ENCODE results near the gene PIAS4.

Gene PIAS4

GRCh38 chr19:3977242-3978143 is 30.0 kb upstream of the PIAS4 start:
- no peak for DNase-seq (ENCODE audit: low read depth)

DNA sequence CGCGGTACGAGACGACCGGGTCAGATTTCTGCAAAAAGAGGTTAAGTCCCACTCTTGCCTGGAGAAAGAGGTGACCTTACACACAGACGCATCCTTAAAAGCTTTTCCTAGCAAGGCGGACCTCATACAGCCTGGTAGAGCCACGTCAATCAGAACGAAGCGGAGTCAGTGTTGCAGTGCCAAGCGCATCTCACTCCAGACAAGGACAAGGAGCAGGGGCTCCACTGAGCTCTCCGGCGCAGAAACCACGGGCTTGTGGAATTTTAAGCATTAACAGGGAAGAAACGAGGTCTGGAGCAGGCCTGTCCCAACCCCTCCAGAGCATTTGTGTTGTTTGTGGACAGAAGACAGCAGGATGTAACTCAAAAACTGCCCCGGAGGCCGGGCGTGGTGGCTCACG is 29.4 kb upstream of the PIAS4 start:
- no peak for DNase-seq (ENCODE audit: low read depth)

GRCh38 chr19:3979289-3979673 is 28.3 kb upstream of the PIAS4 start:
- DNase-seq (ENCODE audit: low read depth), result no peak

DNA sequence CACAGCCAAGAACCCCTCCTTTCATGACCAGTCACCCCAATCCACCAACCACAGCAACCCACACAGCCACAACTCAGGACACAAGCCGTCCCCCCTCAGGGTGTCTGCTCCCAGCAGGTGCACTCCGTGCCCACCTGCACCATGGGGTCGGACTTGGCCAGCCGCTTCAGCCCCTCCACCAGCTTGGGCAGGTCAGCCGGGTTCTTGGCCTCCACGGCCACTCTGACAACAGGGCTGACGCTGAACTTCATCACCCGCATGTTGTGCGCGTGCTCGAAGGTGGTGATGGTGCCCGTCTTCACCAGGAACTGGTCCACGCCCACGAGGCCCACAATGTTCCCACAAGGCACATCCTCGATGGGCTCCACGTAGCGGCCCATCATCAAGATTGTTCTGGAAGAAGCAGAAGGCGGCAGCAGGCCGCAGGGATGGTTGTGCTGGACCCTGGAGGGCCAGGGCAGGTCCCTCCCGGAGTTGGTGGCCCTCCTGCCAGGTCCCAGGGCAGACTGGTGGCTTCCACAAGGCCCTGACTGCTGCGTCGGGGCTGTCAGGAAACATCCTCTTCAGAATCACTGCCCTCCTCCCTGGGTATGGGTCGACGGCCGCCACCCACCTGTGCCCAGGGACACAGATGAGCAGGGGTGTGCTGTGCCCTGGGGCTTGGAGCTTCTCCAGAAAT is 27.7 kb upstream of the PIAS4 start:
- DNase-seq (ENCODE audit: low read depth), result no peak

GRCh38 chr19:3980353-3981251 is 26.9 kb upstream of the PIAS4 start:
- DNase-seq (ENCODE audit: low read depth), result no peak

DNA sequence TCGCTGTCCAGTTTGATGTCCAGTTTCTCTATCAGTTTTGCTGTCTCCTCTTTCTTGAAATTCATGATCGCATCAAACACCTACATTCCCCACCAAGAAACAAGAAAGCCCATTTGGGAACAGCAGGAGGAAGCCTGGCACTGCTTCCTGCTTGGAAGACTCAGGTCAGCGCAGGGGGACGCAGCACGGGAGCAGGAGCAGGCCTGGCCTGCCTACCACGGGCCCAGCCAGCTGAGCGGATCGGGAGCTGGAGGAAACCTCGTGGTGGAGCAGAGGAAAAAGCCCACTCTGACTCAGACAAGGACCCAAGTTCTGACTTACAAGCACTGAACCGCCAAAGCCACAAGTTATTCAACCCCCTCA is 26.2 kb upstream of the PIAS4 start:
- no peak for DNase-seq (ENCODE audit: low read depth)

DNA sequence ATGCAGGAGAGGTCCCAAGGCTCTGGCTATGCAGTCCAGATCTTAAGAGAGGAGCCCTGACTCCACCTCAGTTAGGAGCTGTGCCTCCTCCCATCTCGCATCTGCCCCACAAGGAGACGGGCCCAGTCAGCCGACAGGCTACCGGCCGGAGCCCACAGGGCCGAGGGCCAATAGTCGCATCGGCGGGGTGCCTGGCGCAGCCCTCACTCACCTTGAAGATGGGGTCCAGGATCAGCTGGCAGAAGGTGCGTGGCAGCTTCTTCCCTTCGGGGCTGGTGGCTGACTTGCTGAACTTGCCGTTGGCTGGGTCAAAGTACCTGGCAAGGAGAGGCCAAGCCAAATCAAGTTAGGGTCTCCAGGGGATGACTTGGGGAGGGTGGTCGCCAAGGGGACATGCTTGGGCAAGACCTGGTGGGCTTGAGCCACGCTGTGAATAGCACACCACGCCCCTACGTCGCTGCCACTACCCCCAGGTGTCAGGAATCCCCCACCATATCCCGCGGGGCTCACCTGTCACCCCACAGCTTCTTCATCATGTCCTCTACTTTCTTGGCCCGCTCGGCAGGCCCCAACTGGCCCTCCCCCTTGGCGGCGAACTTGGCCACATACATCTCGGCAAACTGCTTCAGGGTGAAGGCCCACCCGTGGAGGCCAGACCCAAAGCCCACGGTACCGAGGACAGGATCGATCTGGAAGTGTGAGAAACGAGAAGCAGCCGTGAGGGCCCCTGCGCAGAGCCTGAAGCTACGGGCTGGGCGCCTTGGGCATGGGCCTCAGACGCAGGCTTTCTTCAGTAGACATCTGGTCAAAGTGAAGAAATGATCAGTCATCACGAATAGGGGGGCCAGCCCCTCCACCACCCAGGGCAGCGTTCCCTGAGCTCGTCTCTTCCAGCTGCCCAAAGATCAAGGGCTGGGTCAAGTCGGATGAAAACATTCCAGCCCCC is 25.5 kb upstream of the PIAS4 start:
- DNase-seq (ENCODE audit: low read depth), result no peak

DNA sequence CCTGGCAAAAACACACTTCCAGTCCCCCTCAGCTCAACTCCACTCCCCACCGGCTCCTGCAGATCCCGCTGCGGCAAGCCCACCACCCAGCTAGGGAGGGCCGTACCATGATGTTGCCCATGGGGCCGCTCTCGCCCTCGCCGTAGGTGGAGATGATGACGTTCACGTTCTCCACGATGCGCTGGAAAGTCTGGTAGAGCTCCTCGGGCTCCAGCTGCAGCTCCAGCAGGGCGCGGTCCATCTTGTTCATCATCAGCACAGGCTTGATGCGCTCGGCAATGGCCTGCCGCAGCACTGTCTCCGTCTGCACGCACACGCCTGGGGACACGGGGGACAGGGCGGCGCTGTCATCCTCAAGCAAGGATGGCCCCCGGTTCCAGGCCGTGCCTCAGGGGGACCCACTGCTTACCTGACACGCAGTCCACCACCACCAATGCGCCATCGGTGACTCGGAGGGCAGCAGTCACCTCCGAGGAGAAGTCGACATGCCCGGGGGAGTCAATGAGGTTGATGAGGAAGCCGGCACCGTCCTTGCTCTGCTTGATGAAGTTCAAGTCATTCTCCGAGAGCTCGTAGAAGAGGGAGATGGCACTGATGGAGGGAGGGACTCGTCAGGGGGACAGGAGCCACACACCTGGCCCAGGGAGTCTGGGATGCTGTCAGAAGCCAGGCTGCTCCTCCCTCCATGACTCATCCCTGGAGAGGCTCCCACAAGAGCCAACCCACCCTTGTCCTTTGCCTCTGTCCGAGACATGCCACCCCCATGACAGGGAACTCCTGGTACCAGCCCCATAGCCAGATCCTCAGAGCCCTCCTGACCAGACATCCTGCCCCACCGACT is 24.6 kb upstream of the PIAS4 start:
- DNase-seq (ENCODE audit: low read depth), result no peak

DNA sequence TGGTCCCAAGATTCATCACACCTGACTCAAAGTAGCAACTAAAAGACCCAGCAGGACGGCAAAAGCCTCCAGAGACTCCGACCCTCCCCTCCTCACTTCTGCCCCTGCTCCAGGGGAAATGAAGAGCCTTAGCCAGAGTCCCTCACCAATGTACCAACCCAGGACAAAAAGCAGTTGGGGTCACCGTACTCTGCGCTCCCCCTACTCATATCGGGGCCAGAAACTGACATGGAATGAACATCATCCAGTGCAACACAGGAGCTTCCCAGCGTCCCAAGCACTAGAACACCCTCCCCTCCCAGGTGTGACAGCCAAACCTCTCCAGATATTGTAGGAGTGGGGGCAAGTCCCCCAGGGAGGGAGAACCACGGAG is 24.0 kb upstream of the PIAS4 start:
- DNase-seq (ENCODE audit: low read depth), result no peak

GRCh38 chr19:3983936-3984583 is 23.5 kb upstream of the PIAS4 start:
- no peak for DNase-seq (ENCODE audit: low read depth)

- no peak for DNase-seq (ENCODE audit: low read depth)
These were observed 23.0 kb upstream of the PIAS4 start for GRCh38 chr19:3984584-3984907.

DNA sequence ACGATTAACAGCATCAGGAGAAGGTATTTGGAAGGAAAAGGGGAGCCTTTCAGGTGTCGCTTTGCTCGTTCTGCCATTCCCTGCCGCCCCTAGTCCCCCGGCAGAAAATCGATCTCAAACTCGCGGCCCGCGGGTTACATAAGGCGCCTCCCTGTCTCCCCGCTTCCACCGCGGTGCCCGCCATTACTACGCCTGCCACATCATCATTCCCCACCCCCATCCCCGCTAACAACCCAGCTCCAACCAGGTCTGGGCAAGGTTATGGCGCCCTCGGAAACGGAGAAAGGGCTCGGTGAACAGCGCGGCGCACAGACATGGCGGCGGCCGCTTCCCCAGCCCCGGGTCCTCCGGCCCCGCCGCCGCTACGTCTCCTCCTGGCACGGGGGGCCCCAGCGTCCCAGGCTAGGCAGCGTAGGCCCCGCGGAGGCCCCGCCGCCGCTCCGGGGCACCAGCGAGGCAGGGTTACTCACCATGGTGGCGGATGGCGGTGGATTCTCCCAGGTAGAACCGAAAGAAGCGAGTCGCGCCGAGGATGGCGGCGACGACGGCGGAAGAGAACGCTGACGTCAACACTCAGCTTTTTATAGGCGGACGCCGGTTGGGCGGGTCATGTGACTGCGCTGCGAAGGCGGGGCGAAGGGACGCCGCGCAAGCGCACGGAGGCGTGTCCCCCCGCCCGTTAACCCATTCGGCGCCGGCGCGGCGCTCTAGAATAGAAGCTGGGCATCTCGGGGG is 22.5 kb upstream of the PIAS4 start, which contains the start of gene EEF2:
TSS of gene EEF2 (minus strand) at position 556 of the 735 bp plus-strand sequence. CDS start at position 473, 83 bp downstream.
- DNase-seq (ENCODE audit: low read depth), result peak; percentile 86

- DNase-seq (ENCODE audit: low read depth), result no peak
These were observed 21.8 kb upstream of the PIAS4 start for GRCh38 chr19:3985643-3986259.

DNA sequence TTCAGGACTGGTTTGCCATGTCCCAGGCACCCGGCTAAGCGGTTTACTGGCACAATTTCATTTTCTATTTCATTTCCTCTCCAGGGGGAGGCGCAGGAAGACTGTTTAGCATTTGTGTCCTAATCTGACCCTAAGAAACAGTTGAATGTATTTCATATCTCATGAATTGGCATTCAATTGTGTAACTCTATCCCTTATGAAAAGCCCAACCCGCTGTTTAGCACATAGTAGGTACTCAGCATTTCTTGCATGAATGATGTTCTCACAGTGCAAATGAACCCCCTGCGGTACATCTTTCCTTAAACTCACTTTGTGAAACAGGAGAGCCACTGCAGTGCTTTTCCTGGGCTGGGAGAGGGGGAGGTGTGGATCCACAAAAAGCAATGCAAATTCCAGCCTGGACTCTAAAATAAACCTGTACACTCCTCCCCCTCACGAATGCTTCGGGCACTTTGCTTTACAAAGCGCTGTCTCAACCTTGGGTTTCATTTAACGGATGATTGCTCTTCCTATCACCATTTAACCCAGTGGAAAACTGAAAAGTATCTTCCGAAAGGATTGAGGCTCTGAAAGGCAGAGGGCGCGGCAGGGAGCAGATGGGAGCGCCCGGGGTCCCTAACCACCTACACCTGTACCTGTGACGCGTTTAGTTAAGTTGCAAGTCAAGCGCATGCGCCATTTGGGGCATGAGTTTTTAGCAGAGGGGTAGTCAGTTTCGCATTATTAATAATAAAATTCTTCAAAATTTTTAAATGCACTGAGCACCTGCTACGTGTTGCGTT is 21.1 kb upstream of the PIAS4 start:
- DNase-seq (ENCODE audit: low read depth), result peak; percentile 51

- DNase-seq (ENCODE audit: low read depth), result peak; percentile 82
These were observed 19.7 kb upstream of the PIAS4 start for GRCh38 chr19:3987619-3988371.

DNA sequence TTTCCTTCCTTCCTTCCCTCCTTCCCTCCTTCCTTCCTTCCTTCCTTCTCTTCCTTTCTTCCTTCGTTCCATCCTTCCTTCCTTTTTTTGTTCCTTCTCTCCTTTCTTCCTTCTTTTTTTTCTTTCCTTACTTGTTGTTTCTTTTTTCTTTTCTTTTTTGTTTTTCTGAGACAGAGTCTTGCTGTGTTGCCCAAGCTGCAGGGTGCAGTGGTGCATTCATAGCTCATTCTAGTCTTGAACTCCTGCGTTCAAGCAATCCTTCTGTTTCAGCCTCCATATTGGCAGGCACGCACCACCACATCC is 16.8 kb upstream of the PIAS4 start:
- DNase-seq (ENCODE audit: low read depth), result no peak

- DNase-seq (ENCODE audit: low read depth), result no peak
These were observed 11.9 kb upstream of the PIAS4 start for GRCh38 chr19:3995607-3996006.

All from activated gamma-delta T cell treated with anti-CD3 and anti-CD28 coated beads, Interleukin-2, amount 50 U/mL, for 16 hours (primary cell).